ENCODE results near the gene VAV3.

GRCh38 chr1:107883562-107883961 is 81.4 kb downstream of the VAV3 start:
- TF ChIP-seq CTCF (conservative IDR thresholded peaks at IDR 0.05; ENCODE audit: low read length): no peak
- no peak for TF ChIP-seq EZH2phosphoT487 (IDR thresholded peaks at IDR 0.05; ENCODE audit: borderline replicate concordance, low read depth, low read length)

Measured in OCI-LY7 (cell line).